GM23248 (cell line): ENCODE measurements around the gene CLDN20. TPM values are rescaled to one million over a fixed set of nuclear protein-coding genes. Genes with fewer than 3 reads are reported as not detected.
"Not testable (repeated sequence)": the region's sequence is repeated elsewhere in the genome, so short reads cannot be mapped to it uniquely, and the experiment has no call there.

Experiments
- DNase-seq: peaks from one replicate; pipeline ENCODE4 v3.0.0-alpha.2; 2015
- H2AFZ ChIP-seq: fragments of 200-600 bp; sonication (generic); 2 replicates; pipeline ENCODE4 v1.6.1; 2016; ENCODE audit warnings: antibody characterized with exemption
- H3F3A ChIP-seq: fragments of 200-600 bp; sonication (generic); 2 replicates; pipeline ENCODE4 v1.6.1; 2016; ENCODE audit warnings: mild to moderate bottlenecking, antibody characterized with exemption, mixed run types; ENCODE audit not compliant: insufficient read depth
- H3K27ac ChIP-seq: fragments of 200-600 bp; sonication (generic); 2 replicates; pipeline ENCODE4 v1.5.1; 2016; ENCODE audit warnings: mild to moderate bottlenecking
- H3K27me3 ChIP-seq: fragments of 200-600 bp; sonication (generic); replicated peaks from 2 replicates; pipeline ENCODE4 v1.6.1; 2016; ENCODE audit warnings: mild to moderate bottlenecking; ENCODE audit not compliant: insufficient read depth
- H3K36me3 ChIP-seq: fragments of 200-600 bp; sonication (generic); 2 replicates; pipeline ENCODE4 v1.6.1; 2016; ENCODE audit warnings: low read depth, mild to moderate bottlenecking
- H3K4me1 ChIP-seq: fragments of 200-600 bp; sonication (generic); 2 replicates; pipeline ENCODE4 v1.6.1; 2016; ENCODE audit warnings: mild to moderate bottlenecking; ENCODE audit not compliant: insufficient read depth
- H3K4me2 ChIP-seq: fragments of 200-600 bp; sonication (generic); one replicate; pipeline ENCODE4 v1.6.1; 2016; ENCODE audit warnings: mild to moderate bottlenecking; ENCODE audit not compliant: unreplicated experiment
- H3K4me3 ChIP-seq: fragments of 200-600 bp; sonication (generic); 2 replicates; pipeline ENCODE4 v1.5.1; 2016; ENCODE audit warnings: mild to moderate bottlenecking
- H3K79me2 ChIP-seq: fragments of 200-600 bp; sonication (generic); 2 replicates; pipeline ENCODE4 v1.6.1; 2016; ENCODE audit warnings: mild to moderate bottlenecking; ENCODE audit not compliant: insufficient read depth
- H3K9ac ChIP-seq: fragments of 200-600 bp; sonication (generic); 2 replicates; pipeline ENCODE4 v1.6.1; 2016; ENCODE audit warnings: mild to moderate bottlenecking
- H3K9me2 ChIP-seq: fragments of 200-600 bp; sonication (generic); 2 replicates; pipeline ENCODE4 v1.6.1; 2016; ENCODE audit warnings: mixed run types, mild to moderate bottlenecking, moderate library complexity; ENCODE audit not compliant: insufficient read depth
- H3K9me3 ChIP-seq: fragments of 200-600 bp; sonication (generic); one replicate; pipeline ENCODE4 v1.6.1; 2017; ENCODE audit warnings: low read depth
- H4K20me1 ChIP-seq: fragments of 200-600 bp; sonication (generic); 2 replicates; pipeline ENCODE4 v1.6.0; 2016; ENCODE audit not compliant: insufficient read depth
- EZH2 ChIP-seq: fragments of 200-600 bp; sonication (generic); IDR thresholded peaks from 2 replicates; pipeline ENCODE4 v1.6.1; 2018; ENCODE audit warnings: antibody characterized with exemption, mild to moderate bottlenecking; ENCODE audit not compliant: insufficient read depth, poor library complexity, severe bottlenecking
- EZH2phosphoT487 ChIP-seq: fragments of 200-600 bp; sonication (generic); IDR thresholded peaks from 2 replicates; pipeline ENCODE4 v1.6.1; 2018; ENCODE audit warnings: antibody characterized with exemption, moderate library complexity, mild to moderate bottlenecking, low read depth; ENCODE audit not compliant: insufficient read depth
- WGBS, 2 experiments: methylation state at CpG; one replicate each; pipeline ENCODE4 v1.1.6; 2015 to 2017; ENCODE audit warnings: low lambda C conversion rate in 2 of 2, low coverage in 1 of 2; ENCODE audit errors: missing lambda C conversion rate in 2 of 2; 5-methylcytosine and 5-hydroxymethylcytosine counted together
- in situ Hi-C: fragments of 300-500 bp; cut with MboI; formaldehyde crosslinking; loops from 2 replicates; pipeline ENCODE4 v1.15.0; 2020
- polyA plus RNA-seq: library from polyadenylated mRNA; unstranded; fragments of >200 nt; fragmentation: Nextera tagmentation; extraction: Ambion mirVana; gene quantifications from 2 replicates; pipeline ENCODE4 v1.2.1, GENCODE V29; 2016
- total RNA-seq: library from RNA; depleted of rRNA; stranded (reverse); fragments of >200 nt; shearing (Covaris generic); gene quantifications from 2 replicates; pipeline ENCODE4 v1.2.3, GENCODE V29; 2014; rRNA removed

The CLDN20 gene, protein sequence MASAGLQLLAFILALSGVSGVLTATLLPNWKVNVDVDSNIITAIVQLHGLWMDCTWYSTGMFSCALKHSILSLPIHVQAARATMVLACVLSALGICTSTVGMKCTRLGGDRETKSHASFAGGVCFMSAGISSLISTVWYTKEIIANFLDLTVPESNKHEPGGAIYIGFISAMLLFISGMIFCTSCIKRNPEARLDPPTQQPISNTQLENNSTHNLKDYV
- not detected in 2 replicates for total RNA-seq
- polyA plus RNA-seq, result not detected in 2 replicates

DNA sequence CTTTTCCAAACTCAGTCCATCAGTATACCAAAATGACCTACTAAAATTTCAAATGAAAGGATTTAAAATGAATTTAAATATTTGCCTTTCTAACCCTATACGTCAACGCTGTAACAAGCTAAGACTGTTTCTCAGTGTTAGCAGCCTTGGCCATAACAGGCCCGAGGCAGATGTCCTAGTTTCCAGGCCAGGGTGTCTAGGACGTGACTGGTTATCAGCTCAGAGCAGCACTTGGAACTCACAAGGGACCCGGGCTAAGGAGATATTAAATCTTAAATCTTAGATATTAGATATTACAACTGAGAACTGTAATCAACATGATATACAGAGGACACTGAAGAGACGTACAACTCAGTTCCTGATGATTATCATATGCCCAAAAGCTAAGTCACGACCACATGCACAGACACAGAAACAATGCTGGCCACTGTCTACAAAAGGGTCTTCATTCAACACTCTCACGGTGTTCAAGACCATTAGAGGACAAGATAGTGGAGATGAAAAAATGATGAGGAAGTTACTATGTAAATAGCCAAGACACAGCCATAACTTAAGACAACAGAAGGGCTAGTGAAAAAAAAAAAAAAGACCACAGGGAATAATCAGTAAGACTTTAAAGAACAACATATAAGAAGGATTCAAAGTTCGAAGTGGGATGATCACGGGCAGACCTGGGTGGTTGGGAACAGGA lies at the start of gene CLDN20:
CLDN20 (plus strand) TSS at position 641 of the 691 bp plus-strand sequence. CDS start 11,707 bp downstream, outside the sequence.
- no peak within 1 kb of the TSS for H3K4me3 ChIP-seq
- TF ChIP-seq EZH2, result no peak
- TF ChIP-seq EZH2phosphoT487, result no peak
- 0 out of 2 replicates have a peak, but pooled peaks cover 3% of the 10 kb centered on the region for H3K36me3 ChIP-seq
- WGBS, 2 experiments, result 97% methylated on average over 10 of the region's 10 CpGs
- H4K20me1 ChIP-seq, result no peaks in the 10 kb centered on the region
- peaks cover 7% of the 10 kb centered on the region; the same call in 1 of the 2 replicates for H3F3A ChIP-seq
- no peaks in the 10 kb centered on the region for H3K9me3 ChIP-seq
- H3K79me2 ChIP-seq, result no peaks in the 10 kb centered on the region
- peak within 1 kb of the TSS; percentile 56 for H3K9ac ChIP-seq
- DNase-seq, result no peak
- no peaks in the 10 kb centered on the region for H3K27me3 ChIP-seq
- peak within 1 kb of the TSS; percentile 59 for H3K4me2 ChIP-seq
- peak within 1 kb of the TSS; percentile 37 for H3K27ac ChIP-seq
- H3K9me2 ChIP-seq, result no peaks in the 10 kb centered on the region
- H2AFZ ChIP-seq, result peak within 1 kb of the TSS; percentile 80
- peaks cover 11% of the 10 kb centered on the region for H3K4me1 ChIP-seq
- in situ Hi-C loops, result no loop called here

DNA sequence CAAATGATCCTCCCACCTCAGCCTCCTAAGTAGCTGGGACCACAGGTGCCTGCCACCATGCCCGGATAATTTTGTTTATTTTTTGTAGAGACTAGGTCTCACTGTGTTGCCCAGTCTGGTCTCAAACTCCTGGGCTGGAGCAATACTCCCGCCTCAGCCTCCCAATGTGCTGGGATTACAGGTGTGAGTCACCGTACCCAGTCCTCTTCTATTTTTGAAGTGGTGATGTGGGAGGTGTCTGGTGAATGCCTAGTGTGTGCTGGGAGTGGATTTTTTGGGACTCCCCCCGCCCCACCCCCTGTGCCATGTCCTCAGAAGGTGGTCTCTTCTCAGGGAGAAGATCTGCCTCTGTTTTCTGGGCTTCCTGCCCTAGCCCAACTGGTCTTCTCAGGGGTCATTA lies 47.9 kb upstream of the CLDN20 start:
- no peaks in the 10 kb centered on the region for H4K20me1 ChIP-seq
- no peaks in the 10 kb centered on the region for H3K9me3 ChIP-seq
- no peaks in the 10 kb centered on the region for H3K27me3 ChIP-seq
- H3K4me2 ChIP-seq, result no peak overlapping the region
- H2AFZ ChIP-seq, result no peak overlapping the region
- DNase-seq, result no peak
- H3K9ac ChIP-seq, result no peak overlapping the region
- TF ChIP-seq EZH2 (no peak), EZH2phosphoT487 (no peak)
- H3F3A ChIP-seq, result no peaks in the 10 kb centered on the region
- H3K4me1 ChIP-seq, result no peaks in the 10 kb centered on the region
- H3K27ac ChIP-seq, result no peak overlapping the region
- 88 to 91% methylated on average over 4 of the region's 4 CpGs for WGBS, 2 experiments
- no peaks in the 10 kb centered on the region for H3K36me3 ChIP-seq
- no peaks in the 10 kb centered on the region for H3K79me2 ChIP-seq
- in situ Hi-C loops, result no loop called here
- no peak overlapping the region for H3K4me3 ChIP-seq
- no peaks in the 10 kb centered on the region for H3K9me2 ChIP-seq

DNA sequence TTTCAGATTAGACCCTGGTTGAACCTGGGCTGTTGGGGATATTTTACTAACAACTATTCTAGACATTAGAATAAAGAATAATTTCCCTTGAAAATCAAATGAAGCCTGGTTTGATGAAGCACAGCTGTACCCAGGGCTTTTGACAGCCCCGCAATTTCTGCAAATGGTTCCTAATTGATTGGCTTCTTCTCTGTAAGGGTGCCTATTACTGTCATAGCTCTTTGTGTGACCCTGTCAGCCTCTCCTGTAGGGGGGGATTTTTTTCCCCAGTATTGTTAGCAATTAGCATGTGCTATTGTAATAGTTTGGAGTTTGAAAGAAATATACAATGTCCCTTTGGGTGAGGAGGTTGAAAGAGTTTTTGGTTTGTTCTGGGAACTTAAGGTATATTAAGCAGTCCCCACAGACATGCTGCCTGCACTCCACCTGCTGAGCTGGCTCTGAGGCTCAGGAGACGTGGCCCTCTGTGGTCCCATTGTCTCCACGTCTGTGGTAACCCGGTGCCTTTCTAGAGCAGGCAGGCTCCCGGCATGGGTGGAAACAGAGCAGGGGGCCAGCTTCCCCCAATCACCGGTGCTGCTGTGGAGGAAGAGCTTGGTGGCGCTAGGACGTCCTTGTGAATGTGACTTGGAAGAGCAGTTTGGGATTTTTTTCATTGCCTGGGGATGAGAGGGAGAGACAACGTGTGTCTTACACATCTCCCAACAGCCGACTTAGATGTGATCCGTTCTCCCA lies 47.3 kb upstream of the CLDN20 start:
- in situ Hi-C loops, result no loop called here
- no peak for TF ChIP-seq EZH2phosphoT487
- no peak for TF ChIP-seq EZH2
- no peaks in the 10 kb centered on the region for H3F3A ChIP-seq
- no peaks in the 10 kb centered on the region for H3K79me2 ChIP-seq
- no peak for DNase-seq
- no peak overlapping the region for H3K4me3 ChIP-seq
- no peaks in the 10 kb centered on the region for H3K4me1 ChIP-seq
- no peaks in the 10 kb centered on the region for H3K9me3 ChIP-seq
- H3K27me3 ChIP-seq, result no peaks in the 10 kb centered on the region
- 84 to 85% methylated on average over 11 of the region's 11 CpGs for WGBS, 2 experiments
- H3K9ac ChIP-seq, result no peak overlapping the region
- H2AFZ ChIP-seq, result no peak overlapping the region
- no peaks in the 10 kb centered on the region for H4K20me1 ChIP-seq
- H3K27ac ChIP-seq, result no peak overlapping the region
- no peaks in the 10 kb centered on the region for H3K9me2 ChIP-seq
- no peak overlapping the region for H3K4me2 ChIP-seq
- H3K36me3 ChIP-seq, result no peaks in the 10 kb centered on the region

DNA sequence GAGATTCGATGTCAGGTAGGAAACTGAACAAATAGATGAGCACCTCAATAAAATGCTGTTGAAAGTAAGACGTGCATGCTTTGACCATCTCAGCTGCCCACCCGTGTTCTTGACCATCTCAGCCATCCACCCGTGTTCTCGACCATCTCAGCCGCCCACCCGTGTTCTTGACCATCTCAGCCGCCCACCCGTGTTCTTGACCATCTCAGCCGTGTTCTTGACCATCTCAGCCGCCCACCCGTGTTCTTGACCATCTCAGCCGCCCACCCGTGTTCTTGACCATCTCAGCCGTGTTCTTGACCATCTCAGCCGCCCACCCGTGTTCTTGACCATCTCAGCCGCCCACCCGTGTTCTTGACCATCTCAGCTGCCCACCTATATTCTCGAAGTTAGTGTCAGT lies 45.1 kb upstream of the CLDN20 start:
- H3K27ac ChIP-seq, H3K4me2 ChIP-seq, DNase-seq, H4K20me1 ChIP-seq, H2AFZ ChIP-seq, H3K27me3 ChIP-seq, H3K4me3 ChIP-seq, H3F3A ChIP-seq, H3K9ac ChIP-seq, H3K9me3 ChIP-seq, H3K79me2 ChIP-seq, H3K36me3 ChIP-seq, in situ Hi-C loops, H3K9me2 ChIP-seq, H3K4me1 ChIP-seq: not testable (repeated sequence)
- 67 to 93% methylated on average over 3 to 20 of the region's 20 CpGs for WGBS, 2 experiments
